Measurements from ENCODE around the gene PRKCA. TPM values are rescaled to one million over a fixed set of nuclear protein-coding genes. Genes with fewer than 3 reads are reported as not detected.

The PRKCA gene
- total and polyA plus RNA-seq, 10 of the 15 experiments (the other 5 are each of a cell fraction or from before 2014, with no cell fraction given) = 0.11 to 14.6 (median 0.72) TPM

DNA sequence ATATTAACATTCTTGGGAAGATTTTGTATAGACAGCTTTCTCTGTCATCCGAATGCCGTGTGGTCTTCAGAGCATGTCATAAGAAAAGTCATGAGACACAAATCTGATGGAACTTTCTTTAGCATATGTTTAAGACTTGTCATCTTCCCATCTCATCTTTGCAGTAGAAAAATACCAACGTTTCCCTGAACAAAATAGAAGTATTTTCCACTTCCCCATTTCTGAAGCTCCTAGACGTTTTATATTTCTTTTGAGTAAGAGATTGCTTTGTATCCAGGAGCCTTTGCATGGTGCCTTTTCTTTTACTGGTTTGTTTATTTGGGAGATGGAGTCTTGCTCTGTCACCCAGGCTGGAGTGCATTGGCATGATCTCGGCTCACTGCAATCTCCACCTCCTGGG is 235.1 kb downstream of the PRKCA start:
- CTCF ChIA-PET = interaction anchor here (0.5 to 3.0 kb wide), 3 partner anchors 14 to 85 kb away, joined by 3 to 12 read pairs (median 7); no protein-coding TSS in a partner anchor
- 33% methylated on average over 5 of the region's 5 CpGs for WGBS (ENCODE audit: insufficient coverage, insufficient replicate concordance, low lambda C conversion rate, missing lambda C conversion rate)

More for the DNA sequence above, 235.1 kb downstream of the PRKCA start:
- no peaks in the 10 kb centered on the region for H4K20me1 ChIP-seq (ENCODE audit: control insufficient read depth, insufficient read depth)
- FAIRE-seq (no peak), ATAC-seq (no peak), DNase-seq (ENCODE audit: low read depth, low spot score) (no peak)
- ChIA-PET RAD21 (ENCODE audit: unreplicated experiment) (no interaction called here), SMC1A (ENCODE audit: uncharacterized antibody, unreplicated experiment) (interaction anchor here (1.4 kb wide), 1 partner anchor 10 kb away, joined by 3 read pairs; no protein-coding TSS in a partner anchor), POLR2A (no interaction called here)
- H3K36me3 ChIP-seq (ENCODE audit: control insufficient read depth in 2 of 2, insufficient read depth in 2 of 2, low read length in 1 of 2) = no peaks in the 10 kb centered on the region
- in situ Hi-C loops (cut with MboI) = no loop called here
- no peak overlapping the region for H2AFZ ChIP-seq (ENCODE audit: control insufficient read depth, low read depth, low read length)
- H3K4me1 ChIP-seq (ENCODE audit: control insufficient read depth, insufficient read depth, low read length) = peaks cover 7% of the 10 kb centered on the region
- intact Hi-C loops (cut with micrococcal nuclease; ENCODE audit: unreplicated experiment) = no loop called here
- H3K27me3 ChIP-seq (replicated peaks in 1 of 2; ENCODE audit: control insufficient read depth in 2 of 2, insufficient read depth in 2 of 2, low read length in 1 of 2) = no peaks in the 10 kb centered on the region
- H3K79me2 ChIP-seq (ENCODE audit: control insufficient read depth, insufficient read depth, low read length) = no peaks in the 10 kb centered on the region
- no peak overlapping the region for H3K27ac ChIP-seq (ENCODE audit: control insufficient read depth, insufficient read depth)
- no peak for TF ChIP-seq ZBTB40 (IDR thresholded peaks at IDR 0.05; ENCODE audit: borderline replicate concordance)
- TF ChIP-seq ZNF274 (IDR thresholded peaks at IDR 0.05; ENCODE audit: insufficient read depth, insufficient read length) = no peak
- TF ChIP-seq RCOR1 (conservative IDR thresholded peaks at IDR 0.05; ENCODE audit: low read depth, low read length) = no peak
- peak; percentile 45; the same call in 1 of the 2 replicates for TF ChIP-seq SPI1 (IDR thresholded peaks at IDR 0.05; ENCODE audit: borderline replicate concordance, insufficient read depth, low read depth, low read length)
- TF ChIP-seq NBN (IDR thresholded peaks at IDR 0.05) = no peak
- no peak overlapping the region for H3K9ac ChIP-seq (ENCODE audit: control insufficient read depth, insufficient read depth, low read length)
- no peak overlapping the region for H3K4me3 ChIP-seq
- H3K4me2 ChIP-seq (ENCODE audit: control insufficient read depth, insufficient read depth) = no peak overlapping the region
- H3K9me3 ChIP-seq (replicated peaks; ENCODE audit: control insufficient read depth, insufficient read depth, low read length) = no peaks in the 10 kb centered on the region
- BruUV-seq (replicated peaks) = no TSS peak

Data from GM12878 (cell line).